K562 (cell line): Measurements from ENCODE around the gene SFT2D2. TPM values are rescaled to one million over a fixed set of nuclear protein-coding genes. Genes with fewer than 3 reads are reported as not detected.

ENCODE experiments used
- CBX1 ChIP-seq: sonication (generic); IDR thresholded peaks from 2 replicates; pipeline ENCODE4 v1.6.1; 2016; ENCODE audit warnings: antibody characterized with exemption, low read depth, mild to moderate bottlenecking
- CSDE1 ChIP-seq, 2 experiments: fragments of 450-650 bp; IDR thresholded peaks; 2 replicates each; pipeline ENCODE4 v1.6.1; 2016; ENCODE audit warnings: mild to moderate bottlenecking in 1 of 2
- DACH1 ChIP-seq: fragments of 450-650 bp; IDR thresholded peaks from 2 replicates; pipeline ENCODE4 v1.6.1; 2018; ENCODE audit not compliant: partially characterized antibody
- EGR1 ChIP-seq: fragments of 450-650 bp; conservative IDR thresholded peaks from 2 replicates; pipeline ENCODE4 v1.6.1; 2017; ENCODE audit warnings: mild to moderate bottlenecking
- ELK1 ChIP-seq: sonication (generic); formaldehyde crosslinking; IDR thresholded peaks from 2 replicates; pipeline ENCODE4 v1.8.1; 2022; ENCODE audit warnings: missing genetic modification reagents
- EP400 ChIP-seq: fragments of 450-650 bp; IDR thresholded peaks from 2 replicates; pipeline ENCODE4 v1.6.1; 2017; ENCODE audit warnings: antibody characterized with exemption, mild to moderate bottlenecking, moderate library complexity
- HEY1 ChIP-seq: fragments of 250-450 bp; sonication (Bioruptor Pico); IDR thresholded peaks from 2 replicates; pipeline ENCODE4 v1.5.0; 2020; ENCODE audit warnings: mild to moderate bottlenecking, moderate library complexity, borderline replicate concordance
- IRF9 ChIP-seq: fragments of 450-650 bp; IDR thresholded peaks from 2 replicates; pipeline ENCODE4 v1.6.1; 2016; ENCODE audit warnings: missing biosample characterization, missing genetic modification characterization
- MAX ChIP-seq: sonication (generic); formaldehyde crosslinking; IDR thresholded peaks from 2 replicates; pipeline ENCODE4 v1.9.0; 2022; ENCODE audit warnings: mild to moderate bottlenecking, missing genetic modification reagents
- NONO ChIP-seq, 2 experiments: fragments of 200-400 bp in 1 of 2; fragments of 450-650 bp in 1 of 2; formaldehyde crosslinking in 1 of 2; IDR thresholded peaks; 2 replicates each; pipeline ENCODE4 v1.6.1; 2017; ENCODE audit warnings: low read depth in 2 of 2, mild to moderate bottlenecking in 2 of 2, moderate library complexity in 2 of 2, low read length in 1 of 2
- NR1H2 ChIP-seq: sonication (generic); formaldehyde crosslinking; IDR thresholded peaks from 2 replicates; pipeline ENCODE4 v1.4.0; 2020; ENCODE audit warnings: mild to moderate bottlenecking, missing genetic modification reagents
- SIX5 ChIP-seq, 2 experiments: IDR thresholded peaks; 2 replicates each; pipeline ENCODE4 v1.6.1; 2011; ENCODE audit warnings: low read length in 2 of 2, borderline replicate concordance in 1 of 2, low read depth in 1 of 2, mild to moderate bottlenecking in 1 of 2, moderate library complexity in 1 of 2; ENCODE audit not compliant: insufficient read depth in 1 of 2
- TCF3 ChIP-seq: sonication (generic); formaldehyde crosslinking; IDR thresholded peaks from 2 replicates; pipeline ENCODE4 v1.4.0; 2020; ENCODE audit warnings: mild to moderate bottlenecking, missing genetic modification reagents
- ZBTB12 ChIP-seq: fragments of 250-450 bp; sonication (Bioruptor Pico); IDR thresholded peaks from 2 replicates; pipeline ENCODE4 v1.4.0; 2020
- ZBTB33 ChIP-seq: sonication (generic); formaldehyde crosslinking; IDR thresholded peaks from 2 replicates; pipeline ENCODE4 v1.8.1; 2023; ENCODE audit warnings: mild to moderate bottlenecking, missing genetic modification reagents
- ZNF324 ChIP-seq: fragments of 250-450 bp; sonication (Bioruptor Pico); IDR thresholded peaks from 2 replicates; pipeline ENCODE4 v1.4.0; 2020; ENCODE audit warnings: mild to moderate bottlenecking
- polyA plus RNA-seq, 8 experiments: library from polyadenylated mRNA; depleted of rRNA in 4 of 8; stranded (reverse) in 5 of 8; unstranded in 3 of 8; fragments of >200 nt; fragmentation: Nextera tagmentation in 2 of 8; fragmentation: Illumina TruSeq in 1 of 8; extraction: Ambion mirVana in 2 of 8; extraction: Trizol in 1 of 8; gene quantifications; 2 replicates each; pipeline versions ENCODE4 v1.2.1 to v1.2.3, GENCODE V29; 2011 to 2014; ENCODE audit warnings: inconsistent platforms in 1 of 8, missing spikeins in 1 of 8
- total RNA-seq, 7 experiments: library from RNA; depleted of rRNA in 6 of 7; stranded (reverse); fragments of >200 nt in 6 of 7; fragmentation: Illumina TruSeq in 2 of 7; extraction: Trizol in 2 of 7; gene quantifications; 2 replicates each; pipeline versions ENCODE4 v1.2.1 to v1.2.3, GENCODE V29; 2011 to 2021; ENCODE audit warnings: low replicate concordance in 1 of 7

SFT2D2 gene
- total and polyA plus RNA-seq, 9 of the 15 experiments (the other 6 are each of a cell fraction or from before 2014, with no cell fraction given): 3.4 to 50.1 (median 21.6) TPM

GRCh38 chr1:168178638-168179437, 47.0 kb upstream of the SFT2D2 start, which contains the start of gene TIPRL (continued):
- TF ChIP-seq NONO (IDR thresholded peaks at IDR 0.05; ENCODE audit: low read depth in 2 of 2, low read length in 1 of 2) (0 out of 4 replicates have a peak, but pooled peaks of 1 of the 2 experiments have one; percentile 53), MAX (CRISPR knock-in tag) (peak; percentile 35; the same call in 1 of the 2 replicates), CBX1 (no peak; the same call in 1 of the 2 replicates), TCF3 (no peak), NR1H2 (no peak), DACH1 (no peak), CSDE1 (IDR thresholded peaks at IDR 0.05) (no peak), ZNF324 (CRISPR knock-in tag) (no peak; the same call in 1 of the 2 replicates), SIX5 (IDR thresholded peaks at IDR 0.05; ENCODE audit: borderline replicate concordance in 1 of 2, insufficient read depth in 1 of 2, low read depth in 1 of 2, low read length in 2 of 2) (no peak; a peak in 1 of 4 replicates), IRF9 (tag) (no peak), ELK1 (CRISPR knock-in tag) (no peak), EGR1 (peak; percentile 81), HEY1 (no peak), ZBTB12 (peak; percentile 70), EP400 (peak; percentile 89), ZBTB33 (CRISPR knock-in tag) (peak; percentile 43)
